GM19397 (cell line): ENCODE measurements around the gene SPATA13.
"Not testable (repeated sequence)": the region's sequence is repeated elsewhere in the genome, so short reads cannot be mapped to it uniquely, and the experiment has no call there.

Source experiments
- ATAC-seq: cut with Tn5 transposase; IDR thresholded peaks from one replicate; pipeline ENCODE4 v1.9.1; 2021; ENCODE audit warnings: mild to moderate bottlenecking, moderate library complexity; ENCODE audit not compliant: unreplicated experiment

The SPATA13 gene

GRCh38 chr13:24192057-24192810 is 31.7 kb downstream of the SPATA13 start:
- ATAC-seq, result no peak

GRCh38 chr13:24192811-24193162 is 32.3 kb downstream of the SPATA13 start:
- ATAC-seq, result no peak

- ATAC-seq, result no peak
Observed at GRCh38 chr13:24194447-24194846, 33.9 kb downstream of the SPATA13 start.

GRCh38 chr13:24195626-24196025 is 35.1 kb downstream of the SPATA13 start:
- no peak for ATAC-seq

GRCh38 chr13:24196593-24197197 is 36.2 kb downstream of the SPATA13 start:
- ATAC-seq, result no peak

GRCh38 chr13:24199016-24199415 is 38.5 kb downstream of the SPATA13 start:
- ATAC-seq, result no peak

GRCh38 chr13:24202215-24202614 is 41.7 kb downstream of the SPATA13 start:
- no peak for ATAC-seq

GRCh38 chr13:24203273-24203672 is 42.8 kb downstream of the SPATA13 start:
- ATAC-seq, result no peak

- ATAC-seq, result peak; percentile 89
Observed at GRCh38 chr13:24203811-24204210, 43.3 kb downstream of the SPATA13 start.

- not testable (repeated sequence) for ATAC-seq
Observed at GRCh38 chr13:24205076-24205475, 44.6 kb downstream of the SPATA13 start.

- ATAC-seq, result no peak
Observed at GRCh38 chr13:24207841-24208667, 47.5 kb downstream of the SPATA13 start.

GRCh38 chr13:24209138-24209537 is 48.6 kb downstream of the SPATA13 start:
- no peak for ATAC-seq

- no peak for ATAC-seq
Observed at GRCh38 chr13:24212254-24212653, 51.7 kb downstream of the SPATA13 start.

GRCh38 chr13:24212674-24213073 is 52.2 kb downstream of the SPATA13 start:
- no peak for ATAC-seq

GRCh38 chr13:24213932-24214331 is 53.4 kb downstream of the SPATA13 start:
- no peak for ATAC-seq

- ATAC-seq, result peak; percentile 39
Observed at GRCh38 chr13:24214528-24214927, 54.0 kb downstream of the SPATA13 start.

GRCh38 chr13:24215126-24215525 is 54.6 kb downstream of the SPATA13 start:
- ATAC-seq, result peak; percentile 66

- peak; percentile 12 for ATAC-seq
Observed at GRCh38 chr13:24215732-24216131, 55.2 kb downstream of the SPATA13 start.

- no peak for ATAC-seq
Observed at GRCh38 chr13:24216176-24216575, 55.7 kb downstream of the SPATA13 start.

- not testable (repeated sequence) for ATAC-seq
Observed at GRCh38 chr13:24216779-24217178, 56.3 kb downstream of the SPATA13 start.

- no peak for ATAC-seq
Observed at GRCh38 chr13:24217601-24218281, 57.2 kb downstream of the SPATA13 start.
